ENCODE data around the gene DENND1C. TPM values are rescaled to one million over a fixed set of nuclear protein-coding genes. Genes with fewer than 3 reads are reported as not detected.

DENND1C gene
- total RNA-seq, 1 donor from 2014 or later: not detected

GRCh38 chr19:6424939-6425731 lies 56.5 kb downstream of the DENND1C start:
- DNase-seq (ENCODE audit: low read depth in 2 of 2): peak; percentile 100

DNA sequence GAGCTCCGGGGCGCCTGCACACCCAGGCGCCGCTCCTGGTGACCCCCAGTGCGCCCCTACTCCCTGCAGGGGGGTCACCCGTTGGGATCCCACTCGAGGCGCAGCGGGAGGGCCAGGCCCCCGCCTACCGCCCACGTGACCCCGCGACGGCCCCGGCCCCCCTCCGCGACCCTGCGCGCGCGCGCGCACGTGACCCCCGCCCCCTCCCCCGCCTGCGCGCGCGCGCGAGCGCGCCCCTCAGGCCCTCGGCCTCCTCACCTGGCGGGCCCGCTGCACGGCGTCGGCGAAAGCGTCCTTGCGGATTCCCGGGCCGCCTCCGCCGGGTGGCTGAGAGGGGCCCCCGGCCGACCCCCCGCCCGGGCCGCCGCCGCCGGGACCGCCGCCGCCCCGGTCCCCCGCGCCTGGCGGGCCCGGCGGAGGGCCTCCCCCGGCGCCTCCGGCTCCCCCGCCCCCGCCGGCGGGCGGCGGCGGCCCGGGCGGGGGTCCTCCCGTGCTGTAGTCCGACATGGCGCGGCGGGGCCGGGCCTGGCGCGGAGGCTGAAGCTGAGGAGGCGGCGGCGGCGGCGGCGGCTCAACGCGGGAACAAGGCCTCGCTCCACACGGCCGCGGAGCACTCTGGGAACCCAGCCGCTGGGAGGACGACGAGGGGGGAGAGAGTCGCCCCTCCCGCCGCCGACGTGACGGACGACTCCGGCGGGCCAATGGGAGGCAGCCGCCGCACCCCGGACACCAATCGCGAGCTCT lies 57.2 kb downstream of the DENND1C start, which contains the start of gene KHSRP:
TSS of gene KHSRP (minus strand) at position 617 of the 744 bp plus-strand sequence. CDS start at position 507, 110 bp downstream.
- DNase-seq (ENCODE audit: low read depth in 2 of 2): peak in 1 of 2 donors; percentile 23

GRCh38 chr19:6423499-6424194 lies 57.9 kb downstream of the DENND1C start:
- peak in 1 of 2 donors; percentile 64 for DNase-seq (ENCODE audit: low read depth in 2 of 2)

GRCh38 chr19:6421075-6422014 lies 60.2 kb downstream of the DENND1C start:
- DNase-seq (ENCODE audit: low read depth in 2 of 2): no peak

DNA sequence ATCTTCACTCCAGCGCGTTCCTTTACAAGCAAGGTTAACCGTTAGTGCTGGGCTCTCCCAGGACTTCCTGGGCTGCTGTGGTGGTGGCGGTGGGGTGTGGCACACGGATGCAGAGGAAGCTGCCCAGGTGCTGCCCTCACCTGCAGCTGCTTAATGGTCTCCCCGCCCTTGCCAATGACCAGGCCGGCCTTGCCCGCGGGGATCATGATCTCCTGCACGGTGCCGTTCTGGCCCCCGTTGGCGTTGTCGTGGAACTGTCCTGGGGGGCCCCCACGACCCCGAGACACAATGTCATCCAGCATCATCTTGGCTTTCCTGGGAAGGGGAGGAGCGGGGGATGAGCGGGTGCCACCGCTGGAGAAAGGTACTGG lies 63.0 kb downstream of the DENND1C start:
- DNase-seq (ENCODE audit: low read depth in 2 of 2): no peak

GRCh38 chr19:6417713-6418561 lies 63.6 kb downstream of the DENND1C start:
- DNase-seq (ENCODE audit: low read depth in 2 of 2): peak in 1 of 2 donors; percentile 37

Other genes with a start within 250 kb of the DENND1C start
- 3.5 and 9.4 TPM in 2 replicates for gene MLLT1, start 201.8 kb downstream of the DENND1C start, total RNA-seq
- gene ACER1, start 148.2 kb downstream of the DENND1C start, total RNA-seq: not detected in 2 replicates
- gene CLPP, start 120.3 kb downstream of the DENND1C start, total RNA-seq: 37.6 and 56.3 TPM in 2 replicates
- gene ALKBH7, start 109.0 kb downstream of the DENND1C start, total RNA-seq: 20.5 and 30.5 TPM in 2 replicates
- 0.64 and 1.0 TPM in 2 replicates for gene PSPN, start 105.9 kb downstream of the DENND1C start, total RNA-seq
- gene GTF2F1, start 88.6 kb downstream of the DENND1C start, total RNA-seq: 35.7 and 43.4 TPM in 2 replicates
- gene KHSRP, start 57.0 kb downstream of the DENND1C start, total RNA-seq: 89.9 and 116 TPM in 2 replicates
- gene SLC25A41, start 48.0 kb downstream of the DENND1C start, total RNA-seq: 0.13 TPM in 2 replicates
- 9.5 and 19.0 TPM in 2 replicates for gene SLC25A23, start 22.0 kb downstream of the DENND1C start, total RNA-seq
- gene CRB3, start 17.5 kb downstream of the DENND1C start, total RNA-seq: not detected in 2 replicates
- gene TUBB4A, start 20.5 kb upstream of the DENND1C start, total RNA-seq: not detected in 2 replicates
- gene TNFSF9, start 49.2 kb upstream of the DENND1C start, total RNA-seq: 0.39 and 0.63 TPM in 2 replicates
- gene CD70, start 109.4 kb upstream of the DENND1C start, total RNA-seq: not detected in 2 replicates
- not detected in 2 replicates for gene TNFSF14, start 188.4 kb upstream of the DENND1C start, total RNA-seq
- 0.51 TPM in 2 replicates for gene C3, start 238.9 kb upstream of the DENND1C start, total RNA-seq